Left renal cortex interstitium (tissue), 4 donors: Measurements from ENCODE around the gene HSPG2. TPM values are rescaled to one million over a fixed set of nuclear protein-coding genes. Genes with fewer than 3 reads are reported as not detected.

ENCODE experiments used
- DNase-seq, 4 donors: peaks; one replicate each; pipeline ENCODE4 v3.0.0-alpha.2; 2013; ENCODE audit warnings: low read depth in 4 of 4, low spot score in 2 of 4, missing footprints in 1 of 4
- polyA plus RNA-seq, 4 donors: library from polyadenylated mRNA; unstranded; fragments of 120-200 nt; gene quantifications; one replicate each; pipeline ENCODE4 v1.2.1, GENCODE V29; 2013; ENCODE audit not compliant: insufficient read length in 4 of 4

HSPG2 gene
- polyA plus RNA-seq, 4 donors, result 114 to 185 (median 161) TPM

DNA sequence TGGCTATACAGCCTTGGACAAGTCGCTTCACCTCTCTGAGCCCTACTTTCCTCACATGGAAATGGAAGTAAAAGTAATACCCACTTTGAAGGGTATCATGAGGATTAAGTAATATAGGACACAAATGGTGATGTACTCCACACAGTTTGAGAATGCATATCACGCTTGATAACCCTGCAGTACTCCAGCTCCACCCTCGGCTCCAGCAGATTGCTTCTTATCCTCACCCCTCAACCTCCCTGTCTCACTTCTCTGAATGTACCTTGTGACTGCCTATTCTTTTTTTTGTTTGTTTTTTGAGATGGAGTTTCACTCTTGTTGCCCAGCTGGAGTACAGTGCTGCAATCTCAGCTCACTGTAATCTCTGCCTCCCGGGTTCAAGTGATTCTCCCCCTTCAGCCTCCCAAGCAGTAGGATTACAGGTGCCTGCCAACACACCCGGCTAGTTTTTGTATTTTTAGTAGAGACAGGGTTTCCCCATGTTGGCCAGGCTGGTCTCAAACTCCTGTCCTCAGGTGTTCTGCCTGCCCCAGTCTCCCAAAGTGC, 69.6 kb downstream of the HSPG2 start:
- DNase-seq, result no peak

DNA sequence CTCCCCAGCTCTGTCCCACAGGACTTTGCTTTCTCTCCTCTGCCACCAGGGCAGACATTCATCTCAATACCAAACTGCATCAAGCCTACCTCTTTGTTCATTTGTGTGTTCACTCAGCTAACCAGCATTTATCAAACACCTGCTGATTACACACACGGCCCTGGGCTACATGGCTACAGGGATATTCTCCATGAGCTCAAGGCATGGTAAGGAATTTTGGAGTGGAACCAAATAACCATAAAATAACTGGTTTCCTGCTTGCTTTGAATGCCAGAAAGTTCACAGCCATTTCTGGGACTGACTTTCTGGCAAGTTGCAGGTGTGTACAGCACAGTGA, 70.4 kb downstream of the HSPG2 start:
- DNase-seq, result no peak

DNA sequence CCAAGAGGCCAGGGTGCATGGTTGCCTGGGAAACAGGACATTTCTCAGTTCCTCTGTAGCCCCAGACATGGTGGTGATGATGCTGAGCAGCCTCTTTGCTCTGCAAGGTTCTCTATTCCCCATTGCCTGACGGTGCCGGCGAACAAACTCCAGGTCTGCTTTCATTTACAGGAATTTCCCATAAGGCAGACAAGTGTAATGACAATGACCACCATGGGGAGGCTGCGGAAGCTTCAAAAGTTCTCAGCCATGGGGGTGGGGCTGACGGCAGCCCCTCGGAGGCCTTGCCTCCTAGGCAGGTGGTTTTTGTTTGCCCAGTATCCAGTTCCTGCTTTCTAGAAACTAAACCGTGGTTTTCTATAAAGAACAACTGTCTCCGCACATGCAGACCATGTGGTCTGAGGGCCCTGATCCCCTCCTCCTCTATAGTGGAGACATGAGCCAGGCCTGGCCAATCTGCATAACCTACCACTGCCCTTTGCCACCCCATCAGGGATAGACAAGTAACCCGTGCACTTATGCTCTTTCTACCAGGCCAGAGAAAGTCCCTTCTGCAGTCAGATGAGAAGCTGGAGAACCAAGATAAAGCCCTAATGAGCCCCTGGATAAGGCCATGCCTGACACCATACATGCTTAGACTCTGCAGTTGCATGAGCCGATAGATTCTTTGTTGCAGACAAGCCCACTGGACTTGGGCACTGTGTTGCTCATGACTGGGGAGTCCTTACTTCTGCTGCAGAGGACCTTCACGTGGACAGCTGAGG, 71.0 kb downstream of the HSPG2 start:
- peak in 1 of 4 donors; percentile 19 for DNase-seq

DNA sequence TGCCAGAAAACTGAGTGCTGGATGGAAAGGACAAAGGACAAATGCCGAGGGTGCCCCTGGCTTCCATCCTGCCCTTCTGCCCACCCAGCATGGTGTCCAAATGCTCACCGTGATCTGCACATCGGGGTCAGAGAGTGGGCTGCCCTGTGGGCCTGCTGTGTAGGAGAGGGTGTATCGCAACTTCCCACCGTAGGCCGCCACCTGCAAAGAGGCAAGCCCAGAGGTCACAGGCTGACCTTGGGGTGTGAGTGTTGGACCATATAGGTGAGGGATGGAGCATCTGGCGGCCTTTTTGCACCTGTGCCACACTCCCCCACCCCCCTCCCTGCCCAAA, 71.5 kb downstream of the HSPG2 start:
- no peak for DNase-seq

DNA sequence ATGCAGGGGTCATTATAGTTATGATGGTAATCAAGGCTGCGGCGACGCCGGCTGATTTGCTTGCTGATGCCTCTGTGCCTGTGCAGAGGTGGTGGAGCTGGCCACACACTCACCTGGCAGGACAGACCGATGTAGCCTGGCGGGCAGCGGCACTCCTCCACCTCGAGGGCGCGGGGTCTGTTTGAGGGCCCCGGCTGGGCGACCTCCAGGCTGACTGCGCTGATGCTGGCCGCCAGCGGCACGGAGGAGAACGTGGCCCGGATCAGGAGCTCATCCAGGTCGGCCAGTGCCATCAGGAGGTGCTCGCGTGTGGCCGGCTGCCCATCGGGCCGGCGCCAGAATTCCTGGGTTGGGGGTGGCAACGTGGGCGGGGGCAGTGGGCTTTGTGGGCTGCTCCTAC, 72.4 kb downstream of the HSPG2 start:
- DNase-seq, result no peak

DNA sequence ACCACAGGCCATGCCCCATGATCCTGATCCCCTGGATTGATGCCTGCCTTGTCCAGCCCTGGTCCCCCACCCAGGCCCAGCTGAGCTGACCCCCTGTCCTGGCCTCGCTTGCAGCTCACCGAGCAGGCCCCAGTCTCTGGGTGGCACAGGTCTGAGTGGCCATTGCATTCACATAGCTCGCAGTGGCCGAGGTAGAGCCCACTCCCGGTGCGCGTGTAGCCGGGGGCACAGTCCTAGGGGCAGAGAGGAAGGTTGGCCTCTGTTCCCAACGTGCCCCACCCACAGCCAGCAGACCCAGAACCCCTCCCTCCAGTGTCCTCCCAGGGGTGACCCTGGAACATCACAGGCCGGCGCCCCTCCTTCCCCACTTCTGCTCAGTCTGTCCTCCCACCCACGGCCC, 73.1 kb downstream of the HSPG2 start:
- no peak for DNase-seq

DNA sequence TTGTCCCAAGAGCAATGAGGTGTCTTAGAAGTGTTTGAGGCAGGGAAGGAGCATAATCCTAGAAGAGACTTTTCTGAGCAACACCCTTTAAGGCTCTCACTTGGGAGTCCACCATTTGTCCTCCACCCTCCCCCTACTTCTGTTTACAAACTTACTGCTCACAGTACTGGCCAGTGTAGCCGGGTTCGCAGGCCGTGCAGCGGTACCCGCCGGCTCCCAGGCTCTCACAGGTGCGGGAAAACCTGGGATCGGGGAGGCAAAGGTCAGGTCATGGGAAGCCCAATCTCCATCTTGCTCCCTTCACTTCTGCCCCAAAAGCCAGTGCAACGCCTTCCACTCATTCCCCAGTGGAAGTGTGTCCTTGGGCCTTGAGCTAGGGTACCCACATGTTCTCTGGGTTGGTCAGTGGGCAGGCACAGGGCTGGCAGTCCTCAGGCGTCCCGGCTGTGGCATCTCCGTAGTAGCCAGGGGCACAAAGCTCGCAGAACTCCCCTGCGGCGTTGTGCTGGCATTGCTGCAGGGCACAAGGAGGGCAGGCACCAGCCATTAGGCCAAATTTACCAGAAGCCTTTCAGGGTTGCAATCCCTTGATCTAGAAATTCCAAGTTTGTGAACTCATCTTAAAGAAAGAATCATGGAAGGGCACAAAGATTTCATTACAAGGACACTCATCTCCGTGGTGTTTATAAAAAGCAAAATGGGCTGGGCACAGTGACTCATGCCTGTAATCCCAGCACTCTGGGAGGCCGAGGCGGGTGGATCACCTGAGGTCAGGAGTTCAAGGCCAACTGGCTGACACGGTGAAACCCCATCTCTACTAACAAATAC, 75.3 kb downstream of the HSPG2 start:
- DNase-seq, result no peak

DNA sequence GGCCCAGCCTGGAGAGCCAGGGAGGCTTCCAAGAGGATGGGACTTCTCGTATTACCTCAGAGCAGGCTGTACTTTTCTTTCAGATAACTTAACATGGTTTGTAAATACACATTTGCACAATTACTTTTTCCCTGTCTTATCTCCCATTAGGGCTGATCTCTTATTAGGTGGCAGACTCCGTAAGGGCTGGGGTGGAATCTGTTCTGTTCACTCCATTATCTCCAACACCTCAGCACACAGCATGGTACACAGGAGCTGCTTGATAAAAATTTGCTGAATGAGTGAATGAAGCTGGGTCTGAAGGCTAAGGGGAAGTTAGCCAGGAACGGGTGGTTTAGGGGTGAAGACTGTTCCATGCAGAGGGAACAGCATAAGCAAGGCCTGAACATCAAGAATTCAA, 76.1 kb downstream of the HSPG2 start:
- no peak for DNase-seq

DNA sequence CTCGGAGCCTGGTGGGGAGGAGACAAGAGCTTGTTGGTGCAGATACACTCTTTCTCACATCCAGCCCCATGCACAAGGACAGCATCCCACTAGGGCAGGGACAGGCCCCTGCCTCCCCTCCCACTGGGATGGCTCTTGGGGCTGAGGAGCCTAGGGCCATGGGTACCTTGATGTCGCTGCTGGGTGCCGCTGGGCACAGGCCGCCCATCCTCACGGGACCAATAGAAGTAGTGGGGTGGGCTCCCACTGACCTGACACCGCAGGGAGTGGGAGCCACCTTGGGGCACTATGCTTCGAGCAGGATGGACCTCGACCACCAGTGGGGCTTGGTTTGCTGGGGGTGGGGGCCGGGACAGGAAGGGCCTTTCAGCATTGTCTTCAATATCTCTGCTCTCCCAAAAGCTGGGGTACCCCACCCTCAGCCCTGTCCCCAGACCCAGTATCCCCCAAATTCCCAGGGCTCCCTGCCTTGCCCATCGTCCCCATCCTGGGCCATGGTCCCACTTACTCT, 77.4 kb downstream of the HSPG2 start:
- no peak for DNase-seq

DNA sequence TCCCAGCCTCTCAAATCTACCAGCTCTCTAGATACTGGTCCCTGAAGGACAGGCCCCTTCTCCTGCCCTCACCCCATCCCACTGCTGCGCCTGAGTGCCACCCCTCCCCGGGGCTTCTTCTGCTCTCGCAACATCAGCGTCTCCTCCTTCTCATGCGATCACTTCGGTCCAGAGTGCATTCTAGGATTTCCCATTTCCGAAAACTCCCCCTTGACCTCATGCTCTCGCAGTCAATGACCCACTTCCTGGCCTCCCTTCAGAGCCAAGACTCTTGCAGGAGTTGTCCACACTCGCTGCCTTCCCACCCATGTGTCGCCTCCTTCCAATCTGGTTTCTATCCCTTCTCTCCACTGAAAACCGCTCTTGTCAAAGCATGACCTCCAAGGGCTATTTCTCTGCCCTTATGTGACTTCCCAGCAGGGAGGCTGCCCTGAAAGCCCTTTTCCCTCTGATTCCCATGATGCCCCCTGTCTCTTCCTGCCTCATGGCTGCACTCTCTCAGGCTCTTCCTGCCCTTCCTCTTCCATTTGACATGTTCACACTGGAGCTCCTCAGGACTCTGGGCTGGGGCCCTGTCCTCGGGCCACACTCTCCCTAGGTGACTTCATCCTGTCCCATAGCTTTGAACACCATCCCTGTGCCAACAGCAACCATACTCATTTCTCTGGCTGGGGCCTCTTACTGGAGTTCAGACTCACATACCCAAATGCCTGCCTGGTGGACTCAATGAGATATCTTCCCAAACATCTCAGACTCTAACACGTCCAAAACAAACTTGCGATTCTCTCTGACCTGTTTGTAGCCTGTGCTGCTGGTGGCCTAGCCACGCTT, 79.1 kb downstream of the HSPG2 start:
- no peak for DNase-seq

DNA sequence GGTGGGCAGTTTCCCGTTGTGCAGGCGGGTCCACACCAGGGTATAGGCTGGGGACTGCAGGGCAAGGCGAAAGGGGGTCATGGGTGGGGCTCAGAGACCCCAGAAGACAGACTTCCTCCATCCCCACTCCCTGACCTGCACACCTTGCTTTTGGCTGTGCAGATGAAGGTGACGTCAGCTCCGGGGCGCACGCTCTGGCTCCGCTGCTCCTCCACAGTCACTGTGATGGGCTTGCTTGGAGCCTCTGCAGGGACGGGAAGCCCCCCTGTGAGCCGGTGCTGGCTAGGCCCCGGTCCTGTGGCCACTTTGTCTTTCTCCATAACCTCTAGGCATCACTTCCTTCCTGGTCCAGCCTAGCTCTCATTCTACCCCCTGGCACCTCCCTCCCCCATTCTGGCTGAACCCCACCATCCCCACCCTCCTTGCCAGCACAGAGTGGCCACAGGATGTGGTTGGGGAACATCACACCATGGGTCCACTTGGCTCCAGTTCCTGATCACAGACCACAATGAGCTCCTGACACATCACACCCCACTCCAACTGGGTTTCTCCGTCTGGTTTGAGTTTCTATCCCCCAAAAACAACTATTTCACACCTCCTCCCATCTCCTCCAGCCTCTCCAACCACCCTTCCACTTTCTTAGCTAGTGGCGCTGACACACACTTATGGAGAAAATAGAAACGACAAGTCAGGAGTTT, 79.8 kb downstream of the HSPG2 start:
- no peak for DNase-seq

DNA sequence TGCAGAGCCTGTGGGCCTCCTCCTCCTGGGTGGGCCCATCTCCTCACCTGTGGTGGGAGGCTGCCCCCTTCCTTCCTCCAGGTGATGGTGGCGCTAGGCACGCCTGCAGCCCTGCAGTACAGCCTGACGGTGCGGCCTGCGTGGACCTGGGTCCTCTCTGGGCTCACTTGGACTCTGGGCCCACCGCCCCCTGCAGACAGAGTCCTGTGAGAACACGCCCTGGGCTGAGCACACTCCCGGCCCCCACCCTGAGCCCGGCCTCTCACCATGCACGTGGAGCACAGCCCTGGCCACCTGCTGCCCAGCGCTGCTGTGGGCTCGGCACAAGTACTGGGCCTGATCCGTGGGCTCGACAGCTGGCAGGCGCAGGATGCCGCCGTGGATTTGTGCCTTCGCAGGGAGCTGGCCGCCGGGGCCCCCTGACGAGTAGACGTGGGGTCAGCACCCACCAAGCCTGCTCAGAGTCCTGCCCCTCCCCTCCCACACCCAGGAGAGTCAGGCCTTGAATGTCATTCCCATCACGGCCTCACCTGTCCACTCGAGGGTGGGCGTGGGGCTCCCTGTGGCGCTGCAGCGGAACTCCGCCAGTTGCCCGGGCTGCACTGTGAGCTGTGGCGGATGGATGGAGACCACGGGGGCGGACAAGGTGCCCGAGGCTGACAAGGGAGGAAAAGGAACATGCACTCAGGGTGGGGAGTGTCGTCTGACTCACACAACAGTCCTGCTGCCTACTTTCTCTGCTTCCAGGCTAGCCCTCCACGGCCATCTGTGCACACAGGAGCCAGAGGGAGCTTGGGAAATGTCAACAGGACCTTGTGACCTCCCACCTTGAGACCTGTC, 81.6 kb downstream of the HSPG2 start:
- DNase-seq, result no peak

DNA sequence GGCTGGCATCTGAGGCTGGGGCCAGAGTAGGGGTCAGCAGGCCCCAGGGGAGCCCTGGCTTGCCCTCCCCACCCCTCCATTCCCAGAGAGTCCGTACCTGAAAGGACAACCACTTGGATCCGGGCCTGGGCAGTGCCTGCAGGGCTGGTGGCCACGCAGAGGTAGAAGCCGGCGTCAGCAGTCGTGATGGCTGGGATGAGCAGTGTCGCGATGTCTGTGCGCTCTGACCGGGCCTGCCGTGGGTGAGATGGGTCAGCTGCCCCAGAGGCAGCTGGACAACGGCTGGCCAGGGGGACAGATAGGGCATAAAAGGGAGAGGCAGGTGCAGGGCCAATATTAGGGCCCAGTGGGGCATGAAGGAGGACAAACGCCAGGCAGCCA, 82.4 kb downstream of the HSPG2 start:
- DNase-seq, result no peak

DNA sequence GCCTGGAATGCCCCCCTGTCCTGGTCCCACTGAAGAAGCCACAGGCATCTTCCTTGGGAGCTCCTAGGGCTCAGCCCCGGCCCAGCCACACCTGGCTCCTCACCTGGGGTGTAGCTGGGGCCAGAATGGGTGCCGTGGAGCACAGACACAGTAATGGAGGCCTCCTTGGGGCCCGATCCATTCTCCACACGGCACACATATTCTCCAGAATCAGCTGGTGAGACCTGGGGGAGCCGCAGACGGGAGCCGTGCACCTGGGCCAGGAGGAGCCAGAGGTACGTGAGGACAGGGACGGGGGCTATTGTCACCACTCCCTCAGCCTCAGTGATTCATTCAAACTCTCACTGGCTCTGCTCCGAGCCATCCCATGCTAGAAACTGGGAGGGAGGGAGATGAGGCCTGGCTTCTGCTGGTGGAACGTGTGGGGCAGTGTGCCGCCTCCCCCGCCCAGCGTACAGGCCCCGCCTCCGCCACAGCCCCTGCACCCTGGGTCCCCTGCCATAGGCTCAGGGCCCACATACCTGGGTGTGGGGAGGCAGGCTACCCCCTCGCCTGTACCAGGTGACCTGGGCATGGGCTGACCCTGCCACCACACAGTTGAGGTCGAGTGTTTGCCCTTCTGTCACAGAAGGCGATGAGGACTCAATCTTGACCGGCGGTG, 82.9 kb downstream of the HSPG2 start:
- no peak for DNase-seq

DNA sequence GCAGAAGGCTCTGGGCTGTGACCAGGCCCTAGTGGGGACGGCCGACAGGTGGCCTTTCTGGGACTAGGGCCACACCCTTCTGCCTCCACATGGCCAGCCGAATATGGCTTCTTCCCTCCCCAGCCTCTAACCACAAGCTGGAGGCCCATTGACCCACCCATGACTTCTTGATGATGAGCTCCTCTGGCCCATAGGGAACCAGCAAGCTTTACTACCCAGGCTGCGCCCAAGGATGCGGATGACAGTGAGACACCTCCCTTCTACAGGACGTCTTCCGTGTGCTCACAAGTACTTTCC, 84.0 kb downstream of the HSPG2 start:
- DNase-seq, result no peak

DNA sequence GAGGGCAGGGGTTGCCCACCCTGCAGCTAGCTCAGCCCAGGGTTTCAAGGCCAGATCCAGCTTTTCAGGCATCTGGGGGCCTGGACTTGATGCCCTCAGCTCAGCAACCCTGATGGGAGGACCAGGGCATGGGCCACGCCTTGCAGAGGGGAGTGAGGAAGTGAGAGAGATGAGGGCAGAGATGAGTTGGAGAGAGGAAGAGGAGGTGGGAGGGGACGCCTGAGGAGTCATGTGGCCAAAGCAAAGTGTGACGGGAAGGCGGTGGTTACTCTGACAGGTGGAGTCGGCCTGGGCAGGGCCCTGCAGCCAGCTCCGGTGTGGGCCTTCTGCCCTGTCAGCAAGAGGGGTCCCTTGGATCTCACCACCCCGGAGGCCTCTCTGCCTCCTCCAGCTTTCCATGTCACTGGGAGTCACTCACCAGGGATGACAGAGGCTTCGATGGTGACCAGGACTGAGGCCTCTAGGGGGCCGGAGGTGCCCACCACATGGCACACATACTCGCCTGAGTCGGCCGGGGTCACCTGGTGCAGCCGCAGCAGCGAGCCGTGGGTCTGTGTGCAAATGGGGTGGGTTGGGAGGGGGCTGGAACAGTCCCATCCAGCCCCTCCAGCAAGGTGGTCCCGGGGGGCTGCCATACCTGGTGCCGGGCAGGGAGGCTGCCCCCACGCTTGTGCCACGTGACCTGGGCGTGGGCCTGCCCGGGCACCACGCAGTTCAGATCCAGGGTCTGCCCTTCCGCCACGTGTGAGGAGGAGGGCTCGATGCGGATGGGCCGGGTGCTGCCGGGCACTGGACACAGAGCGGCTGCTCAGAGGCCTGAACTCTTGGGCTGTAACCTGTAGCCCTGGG, 84.6 kb downstream of the HSPG2 start:
- no peak for DNase-seq

DNA sequence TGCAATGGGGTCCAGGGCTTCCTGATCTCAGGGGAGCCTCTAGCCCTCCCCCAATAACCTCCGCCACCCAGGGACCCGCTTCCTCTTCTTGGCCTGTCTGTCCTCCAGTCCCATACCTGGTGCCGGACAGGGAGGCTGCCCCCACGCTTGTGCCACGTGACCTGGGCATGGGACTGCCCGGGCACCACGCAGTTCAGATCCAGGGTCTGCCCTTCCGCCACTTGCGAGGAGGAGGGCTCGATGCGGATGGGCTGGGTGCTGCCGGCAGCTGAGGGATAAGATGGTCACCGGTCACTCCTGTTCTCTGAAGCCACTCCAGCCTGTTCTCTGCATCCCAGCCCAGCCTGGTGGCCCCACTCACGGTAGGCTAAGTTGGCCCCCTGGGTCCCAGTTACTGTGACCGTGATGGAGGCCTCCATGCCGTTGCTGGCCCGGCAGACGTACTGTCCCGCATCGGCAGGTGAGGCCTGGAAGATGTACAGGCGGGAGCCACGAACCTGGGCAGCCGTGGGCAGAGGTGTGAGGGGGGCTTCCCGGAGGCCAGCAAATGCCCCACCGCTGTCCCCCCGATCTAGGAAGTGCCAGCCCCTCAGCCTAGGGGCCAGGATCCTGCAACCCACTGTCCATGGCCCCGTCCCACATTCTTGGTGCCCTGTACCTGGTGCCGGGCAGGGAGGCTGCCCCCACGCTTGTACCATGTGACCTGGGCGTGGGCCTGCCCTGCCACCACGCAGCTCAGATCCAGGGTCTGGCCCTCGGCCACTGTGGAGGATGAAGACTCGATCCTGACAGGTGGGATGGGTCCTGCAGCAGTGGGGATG, 85.5 kb downstream of the HSPG2 start:
- no peak for DNase-seq
